ENCODE measurements around the gene PDE3B. TPM values are rescaled to one million over a fixed set of nuclear protein-coding genes. Genes with fewer than 3 reads are reported as not detected.

The PDE3B gene
- total and polyA plus RNA-seq, 2 of the 4 experiments (the other 2 are of a cell fraction): 0.21 to 1.3 TPM

GRCh38 chr11:14854057-14854456, 210.5 kb downstream of the PDE3B start:
- CTCF ChIA-PET: no interaction called here

More at GRCh38 chr11:14854057-14854456, 210.5 kb downstream of the PDE3B start:
- Histone ChIP-seq H3K4me3 (ENCODE audit: insufficient read depth, low read depth, low read length) (no peak overlapping the region), H3K9me1 (ENCODE audit: insufficient read depth, low read length) (no peaks in the 10 kb centered on the region), H2AK5ac (ENCODE audit: low read depth, low read length) (no peak overlapping the region), H2AFZ (replicated peaks; ENCODE audit: low read length, poor library complexity) (no peak overlapping the region), H3K14ac (replicated peaks; ENCODE audit: low read depth, low read length) (no peak overlapping the region), H2BK15ac (ENCODE audit: low read depth, low read length) (no peak overlapping the region), H2BK5ac (ENCODE audit: low read depth, low read length, poor library complexity, severe bottlenecking) (no peak overlapping the region), H3K4me2 (ENCODE audit: low read depth, low read length) (no peak overlapping the region), H3K79me1 (ENCODE audit: low read depth in 1 of 2, low read length in 2 of 2) (no peaks in the 10 kb centered on the region), H3K23ac (ENCODE audit: low read depth, low read length) (no peak overlapping the region), H4K91ac (ENCODE audit: insufficient read depth, low read depth, low read length) (no peak overlapping the region), H3K9ac (ENCODE audit: low read depth, low read length) (no peak overlapping the region), H4K5ac (ENCODE audit: low read depth, low read length) (no peak overlapping the region), H4K8ac (ENCODE audit: low read depth in 2 of 2, low read length in 2 of 2) (no peak overlapping the region), H3K27ac (ENCODE audit: insufficient read depth, low read length) (no peak overlapping the region), H3K9me3 (ENCODE audit: control insufficient read depth, insufficient read depth, low read length) (no peaks in the 10 kb centered on the region), H2BK120ac (ENCODE audit: low read depth, low read length) (no peak overlapping the region), H3K56ac (ENCODE audit: extremely low read depth, insufficient read depth, low read length) (no peak overlapping the region), H2AK9ac (replicated peaks; ENCODE audit: low read depth, low read length, poor library complexity) (no peak overlapping the region), H3K27me3 (ENCODE audit: control insufficient read depth, insufficient read depth, low read length) (no peaks in the 10 kb centered on the region), H3K4me1 (ENCODE audit: control insufficient read depth, insufficient read depth, low read length) (no peaks in the 10 kb centered on the region), H3K4ac (ENCODE audit: low read depth, low read length) (no peak overlapping the region), H3K36me3 (ENCODE audit: control insufficient read depth, insufficient read depth, low read length) (no peaks in the 10 kb centered on the region), H3K18ac (ENCODE audit: low read depth, low read length) (no peak overlapping the region), H2BK20ac (ENCODE audit: low read depth, low read length) (no peak overlapping the region), H4K20me1 (ENCODE audit: insufficient read depth, low read length) (no peaks in the 10 kb centered on the region)
- TF ChIP-seq RAD21 (IDR thresholded peaks at IDR 0.05; ENCODE audit: low read length): no peak
- no peak for TF ChIP-seq NFE2L2 (IDR thresholded peaks at IDR 0.05; ENCODE audit: low read depth, low read length)
- no peak for TF ChIP-seq BHLHE40 (IDR thresholded peaks at IDR 0.05; ENCODE audit: low read depth, low read length)
- TF ChIP-seq CTCF (conservative IDR thresholded peaks at IDR 0.05; ENCODE audit: low read depth, low read length): no peak
- TF ChIP-seq FOS (IDR thresholded peaks at IDR 0.05; ENCODE audit: low read depth, low read length): no peak
- TF ChIP-seq MAZ (IDR thresholded peaks at IDR 0.05; ENCODE audit: borderline replicate concordance, low read depth, low read length): no peak
- TF ChIP-seq MXI1 (IDR thresholded peaks at IDR 0.05; ENCODE audit: borderline replicate concordance, low read depth, low read length): no peak
- TF ChIP-seq RFX5 (IDR thresholded peaks at IDR 0.05; ENCODE audit: low read depth, low read length): no peak
- TF ChIP-seq RCOR1 (IDR thresholded peaks at IDR 0.05; ENCODE audit: insufficient replicate concordance, low read length): no peak
- no peak for TF ChIP-seq ELK1 (IDR thresholded peaks at IDR 0.05; ENCODE audit: borderline replicate concordance, low read depth, low read length)
- no peak for TF ChIP-seq CEBPB (IDR thresholded peaks at IDR 0.05; ENCODE audit: low read depth, low read length)
- no peak for TF ChIP-seq SMC3 (IDR thresholded peaks at IDR 0.05; ENCODE audit: low read depth, low read length)
- no peak for TF ChIP-seq USF2 (IDR thresholded peaks at IDR 0.05; ENCODE audit: low read depth, low read length)
- no peak for TF ChIP-seq MAFK (IDR thresholded peaks at IDR 0.05; ENCODE audit: low read depth, low read length)
- TF ChIP-seq POLR2A (IDR thresholded peaks at IDR 0.05; ENCODE audit: low read depth, low read length): no peak
- TF ChIP-seq CHD1 (IDR thresholded peaks at IDR 0.05; ENCODE audit: low read depth, low read length): no peak
- POLR2A ChIA-PET (ENCODE audit: unreplicated experiment): no interaction called here
- intact Hi-C loops (cut with micrococcal nuclease): no loop called here
- in situ Hi-C loops (cut with MboI; ENCODE audit: low sequenced_read_pairs): no loop called here
- no TSS peak for BruUV-seq (replicated peaks)
- dilution Hi-C loops (cut with HindIII; ENCODE audit: low sequenced_read_pairs, unreplicated experiment): no loop called here
- DNase-seq (no peak), ATAC-seq (ENCODE audit: low read depth) (no peak; the same call in 1 of the 2 replicates)

Data from IMR-90 (cell line).